ENCODE data around the gene RHO.

RHO gene

GRCh38 chr3:129553171-129553570 lies 24.7 kb downstream of the RHO start:
- Mint-ChIP-seq H3K36me3 (no peaks in the 10 kb centered on the region), H3K4me3 (no peak overlapping the region), H3K27me3 (no peaks in the 10 kb centered on the region), H3K27ac (no peak overlapping the region), H3K4me1 (peaks cover 7% of the 10 kb centered on the region), H3K9me3 (no peaks in the 10 kb centered on the region)
- DNase-seq (ENCODE audit: low spot score in 2 of 2), result no peak
- ATAC-seq (ENCODE audit: low read depth), result no peak

- no peaks in the 10 kb centered on the region for H3K9me3 Mint-ChIP-seq
- ATAC-seq (ENCODE audit: low read depth) (peak; percentile 65), DNase-seq (ENCODE audit: low spot score in 2 of 2) (no peak)
- H3K4me3 Mint-ChIP-seq, result no peak overlapping the region
- H3K27ac Mint-ChIP-seq, result no peak overlapping the region
- no peaks in the 10 kb centered on the region for H3K27me3 Mint-ChIP-seq
- H3K36me3 Mint-ChIP-seq, result no peaks in the 10 kb centered on the region
- peaks cover 7% of the 10 kb centered on the region for H3K4me1 Mint-ChIP-seq
These were observed 25.3 kb downstream of the RHO start for GRCh38 chr3:129553719-129554118.

- Mint-ChIP-seq H3K36me3 (no peaks in the 10 kb centered on the region), H3K9me3 (no peaks in the 10 kb centered on the region), H3K4me3 (no peak overlapping the region), H3K27me3 (no peaks in the 10 kb centered on the region), H3K4me1 (peaks cover 7% of the 10 kb centered on the region), H3K27ac (no peak overlapping the region)
- ATAC-seq (ENCODE audit: low read depth) (no peak), DNase-seq (ENCODE audit: low spot score in 2 of 2) (no peak)
These were observed 26.1 kb downstream of the RHO start for GRCh38 chr3:129554356-129555152.

- no peaks in the 10 kb centered on the region for H3K9me3 Mint-ChIP-seq
- no peak for DNase-seq (ENCODE audit: low spot score in 2 of 2)
- H3K27me3 Mint-ChIP-seq, result no peaks in the 10 kb centered on the region
- H3K4me3 Mint-ChIP-seq, result no peak overlapping the region
- no peaks in the 10 kb centered on the region for H3K36me3 Mint-ChIP-seq
- H3K4me1 Mint-ChIP-seq, result peaks cover 7% of the 10 kb centered on the region
- H3K27ac Mint-ChIP-seq, result no peak overlapping the region
- ATAC-seq (ENCODE audit: low read depth), result no peak
These were observed 26.7 kb downstream of the RHO start for GRCh38 chr3:129555153-129555550.

GRCh38 chr3:129555616-129556357 lies 27.3 kb downstream of the RHO start:
- no peak overlapping the region for H3K27ac Mint-ChIP-seq
- H3K36me3 Mint-ChIP-seq, result peaks cover 1% of the 10 kb centered on the region
- no peak for DNase-seq (ENCODE audit: low spot score in 2 of 2)
- peaks cover 10% of the 10 kb centered on the region for H3K4me1 Mint-ChIP-seq
- no peaks in the 10 kb centered on the region for H3K27me3 Mint-ChIP-seq
- ATAC-seq (ENCODE audit: low read depth), result no peak
- no peaks in the 10 kb centered on the region for H3K9me3 Mint-ChIP-seq
- no peak overlapping the region for H3K4me3 Mint-ChIP-seq

- ATAC-seq (ENCODE audit: low read depth) (no peak), DNase-seq (ENCODE audit: low spot score in 2 of 2) (no peak)
- Mint-ChIP-seq H3K9me3 (no peaks in the 10 kb centered on the region), H3K36me3 (peaks cover 1% of the 10 kb centered on the region), H3K27me3 (no peaks in the 10 kb centered on the region), H3K4me1 (peaks cover 11% of the 10 kb centered on the region), H3K27ac (no peak overlapping the region), H3K4me3 (no peak overlapping the region)
These were observed 27.9 kb downstream of the RHO start for GRCh38 chr3:129556358-129556695.

GRCh38 chr3:129556890-129557547 lies 28.6 kb downstream of the RHO start:
- Mint-ChIP-seq H3K36me3 (peaks cover 1% of the 10 kb centered on the region), H3K4me1 (peaks cover 11% of the 10 kb centered on the region), H3K9me3 (no peaks in the 10 kb centered on the region), H3K4me3 (no peak overlapping the region), H3K27ac (no peak overlapping the region), H3K27me3 (no peaks in the 10 kb centered on the region)
- ATAC-seq (ENCODE audit: low read depth), result no peak
- no peak for DNase-seq (ENCODE audit: low spot score in 2 of 2)

- no peak for ATAC-seq (ENCODE audit: low read depth)
- Mint-ChIP-seq H3K4me3 (no peak overlapping the region), H3K27ac (no peak overlapping the region), H3K36me3 (peaks cover 1% of the 10 kb centered on the region), H3K27me3 (no peaks in the 10 kb centered on the region), H3K9me3 (no peaks in the 10 kb centered on the region), H3K4me1 (peaks cover 11% of the 10 kb centered on the region)
- no peak for DNase-seq (ENCODE audit: low spot score in 2 of 2)
These were observed 29.1 kb downstream of the RHO start for GRCh38 chr3:129557548-129557894.

GRCh38 chr3:129558081-129558771 lies 29.8 kb downstream of the RHO start:
- no peak overlapping the region for H3K27ac Mint-ChIP-seq
- no peak overlapping the region for H3K4me3 Mint-ChIP-seq
- ATAC-seq (ENCODE audit: low read depth), result no peak
- H3K36me3 Mint-ChIP-seq, result peaks cover 1% of the 10 kb centered on the region
- no peaks in the 10 kb centered on the region for H3K9me3 Mint-ChIP-seq
- no peak for DNase-seq (ENCODE audit: low spot score in 2 of 2)
- H3K27me3 Mint-ChIP-seq, result no peaks in the 10 kb centered on the region
- peaks cover 6% of the 10 kb centered on the region for H3K4me1 Mint-ChIP-seq

GRCh38 chr3:129558772-129559564 lies 30.5 kb downstream of the RHO start:
- ATAC-seq (ENCODE audit: low read depth) (no peak), DNase-seq (ENCODE audit: low spot score in 2 of 2) (no peak)
- Mint-ChIP-seq H3K4me1 (peaks cover 6% of the 10 kb centered on the region), H3K36me3 (peaks cover 1% of the 10 kb centered on the region), H3K27ac (no peak overlapping the region), H3K9me3 (no peaks in the 10 kb centered on the region), H3K4me3 (no peak overlapping the region), H3K27me3 (no peaks in the 10 kb centered on the region)

GRCh38 chr3:129559565-129560079 lies 31.2 kb downstream of the RHO start:
- H3K4me3 Mint-ChIP-seq, result no peak overlapping the region
- H3K27me3 Mint-ChIP-seq, result no peaks in the 10 kb centered on the region
- H3K9me3 Mint-ChIP-seq, result no peaks in the 10 kb centered on the region
- peaks cover 1% of the 10 kb centered on the region for H3K36me3 Mint-ChIP-seq
- H3K4me1 Mint-ChIP-seq, result peaks cover 4% of the 10 kb centered on the region
- H3K27ac Mint-ChIP-seq, result no peak overlapping the region
- ATAC-seq (ENCODE audit: low read depth), result no peak
- DNase-seq (ENCODE audit: low spot score in 2 of 2), result no peak

GRCh38 chr3:129560269-129560787 lies 31.9 kb downstream of the RHO start:
- DNase-seq (ENCODE audit: low spot score in 2 of 2) (no peak), ATAC-seq (ENCODE audit: low read depth) (no peak)
- H3K4me3 Mint-ChIP-seq, result no peak overlapping the region
- no peaks in the 10 kb centered on the region for H3K27me3 Mint-ChIP-seq
- peaks cover 4% of the 10 kb centered on the region for H3K4me1 Mint-ChIP-seq
- H3K9me3 Mint-ChIP-seq, result no peaks in the 10 kb centered on the region
- peak overlapping the region; percentile 1 for H3K27ac Mint-ChIP-seq
- H3K36me3 Mint-ChIP-seq, result peaks cover 1% of the 10 kb centered on the region

- no peaks in the 10 kb centered on the region for H3K9me3 Mint-ChIP-seq
These were observed 32.6 kb downstream of the RHO start for GRCh38 chr3:129560911-129561594.

More at GRCh38 chr3:129560911-129561594, 32.6 kb downstream of the RHO start:
- Mint-ChIP-seq H3K27me3 (no peaks in the 10 kb centered on the region), H3K4me3 (no peak overlapping the region), H3K4me1 (peaks cover 4% of the 10 kb centered on the region), H3K27ac (peak overlapping the region; percentile 1), H3K36me3 (peaks cover 1% of the 10 kb centered on the region)
- no peak for DNase-seq (ENCODE audit: low spot score in 2 of 2)
- no peak for ATAC-seq (ENCODE audit: low read depth)

Measured in memory B cell (primary cell).